Measurements from ENCODE around the gene RMND1.
"Not testable (repeated sequence)": the region's sequence is repeated elsewhere in the genome, so short reads cannot be mapped to it uniquely, and the experiment has no call there.

RMND1 gene

GRCh38 chr6:151413372-151414145 lies 38.4 kb downstream of the RMND1 start:
- DNase-seq = no peak

DNA sequence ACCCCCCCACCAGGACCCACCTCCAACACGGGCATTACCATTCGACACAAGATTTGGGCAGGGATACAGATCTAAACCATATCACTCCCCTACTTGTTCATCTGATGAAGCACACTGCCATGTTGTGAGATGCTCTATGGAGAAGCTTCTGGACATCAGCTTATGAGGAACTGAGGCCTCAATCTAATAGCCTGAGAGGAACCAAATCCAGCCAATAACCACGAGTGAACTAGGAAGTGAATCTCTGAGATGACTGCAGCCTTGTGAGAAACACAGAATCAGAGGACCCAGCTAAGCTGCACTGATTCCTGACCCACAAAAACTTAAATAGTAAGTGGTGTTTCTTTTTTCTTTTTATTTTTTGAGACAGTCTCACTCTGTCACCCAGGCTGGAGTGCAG lies 39.0 kb downstream of the RMND1 start:
- no peak for DNase-seq

- DNase-seq = no peak
Measured at GRCh38 chr6:151409679-151410078, 42.2 kb downstream of the RMND1 start.

DNA sequence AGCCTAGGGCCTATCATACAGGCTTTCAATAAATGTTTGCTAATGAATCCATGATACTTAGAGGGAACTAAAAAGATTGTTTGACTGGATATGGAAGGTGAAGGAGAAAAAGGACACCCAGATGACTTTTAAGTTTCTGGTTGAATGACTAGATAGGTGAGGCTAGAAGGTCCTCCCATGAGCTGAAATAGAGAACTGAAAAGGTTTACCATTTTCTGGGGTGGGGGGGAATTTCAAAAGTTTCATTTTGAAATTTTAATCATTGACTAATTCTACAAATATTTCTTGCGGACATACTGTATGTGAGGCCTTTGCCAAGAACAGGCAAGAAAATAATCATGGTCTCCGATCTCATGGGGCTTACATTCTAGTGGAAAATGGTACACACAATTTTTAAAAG lies 42.7 kb downstream of the RMND1 start:
- no peak for DNase-seq

DNA sequence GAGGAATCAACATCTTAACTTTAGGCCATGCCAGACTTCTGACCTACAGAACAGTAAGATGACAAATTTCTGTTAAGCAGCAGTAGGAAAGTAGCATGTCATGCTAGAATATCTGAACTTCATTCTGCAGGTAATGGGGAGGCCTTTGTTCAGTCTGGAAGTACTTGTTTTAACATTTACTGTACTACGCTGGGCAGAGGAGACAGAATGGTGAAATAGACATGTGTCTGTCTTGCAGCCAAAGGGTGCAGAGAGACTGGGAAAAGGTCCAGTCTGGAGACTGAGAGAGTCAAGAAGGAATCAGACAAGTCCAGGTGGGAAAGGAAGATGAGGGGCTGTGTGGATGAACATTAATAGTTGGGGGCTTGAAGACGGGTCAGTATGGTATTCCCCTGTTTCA lies 43.1 kb downstream of the RMND1 start:
- no peak for DNase-seq

DNA sequence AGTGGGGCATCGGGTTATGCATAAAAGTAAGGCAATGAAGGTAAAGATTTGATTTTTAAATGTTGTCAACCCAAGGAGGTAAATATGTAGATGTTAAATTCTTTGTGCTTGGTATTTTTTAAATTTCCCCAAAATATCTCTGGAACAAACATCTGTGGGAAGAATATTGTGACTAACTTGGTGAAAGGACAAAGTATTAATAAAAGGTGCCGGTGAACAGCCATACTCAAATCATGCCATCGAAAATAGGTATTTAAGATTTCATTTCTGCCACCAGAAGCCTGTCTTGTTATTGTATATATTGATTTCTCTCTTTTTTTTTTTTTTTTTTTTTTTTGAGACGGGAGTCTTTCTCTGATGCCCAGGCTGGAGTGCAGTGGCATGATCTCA lies 48.0 kb downstream of the RMND1 start:
- DNase-seq = no peak

DNA sequence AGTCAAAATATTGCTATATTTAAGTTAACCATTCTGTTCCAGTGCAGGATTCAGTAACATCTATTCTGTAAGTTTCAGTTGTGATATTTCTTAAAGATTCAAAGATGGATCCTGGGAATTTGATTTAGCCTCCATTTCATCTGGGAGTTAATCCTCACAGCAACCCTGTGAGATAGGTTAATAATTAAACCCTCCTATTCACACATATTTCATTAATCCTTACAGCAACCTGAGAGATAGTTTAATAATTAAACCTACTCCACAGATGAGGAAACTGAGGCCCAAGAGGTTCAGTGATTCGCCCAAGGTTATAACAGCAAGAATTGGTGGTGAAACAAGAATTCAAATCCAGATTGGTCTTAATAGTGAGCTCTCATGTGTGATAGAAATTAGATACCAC lies 49.7 kb downstream of the RMND1 start:
- DNase-seq = no peak

GRCh38 chr6:151400473-151400872 lies 51.5 kb downstream of the RMND1 start:
- no peak for DNase-seq

GRCh38 chr6:151399679-151400078 lies 52.2 kb downstream of the RMND1 start:
- DNase-seq = no peak

DNA sequence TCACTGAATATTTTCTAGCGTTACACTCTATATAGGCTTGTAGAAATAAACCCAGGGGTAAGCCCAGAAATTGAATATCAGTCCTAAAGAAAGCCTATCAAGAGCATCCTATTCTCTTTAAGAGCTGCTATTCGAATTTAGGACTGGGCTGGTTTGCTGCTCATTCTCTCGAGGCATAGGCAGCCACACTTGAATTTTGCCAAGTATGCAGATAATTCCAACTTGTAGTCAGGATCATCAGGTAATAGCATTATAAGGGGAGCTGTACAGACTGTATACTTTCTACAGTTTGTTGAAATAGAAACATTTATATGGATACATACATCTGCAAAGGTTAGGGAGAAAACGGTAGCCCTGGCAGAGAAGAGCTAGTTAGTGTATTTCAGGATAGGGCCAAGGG lies 58.5 kb downstream of the RMND1 start:
- DNase-seq = no peak

DNA sequence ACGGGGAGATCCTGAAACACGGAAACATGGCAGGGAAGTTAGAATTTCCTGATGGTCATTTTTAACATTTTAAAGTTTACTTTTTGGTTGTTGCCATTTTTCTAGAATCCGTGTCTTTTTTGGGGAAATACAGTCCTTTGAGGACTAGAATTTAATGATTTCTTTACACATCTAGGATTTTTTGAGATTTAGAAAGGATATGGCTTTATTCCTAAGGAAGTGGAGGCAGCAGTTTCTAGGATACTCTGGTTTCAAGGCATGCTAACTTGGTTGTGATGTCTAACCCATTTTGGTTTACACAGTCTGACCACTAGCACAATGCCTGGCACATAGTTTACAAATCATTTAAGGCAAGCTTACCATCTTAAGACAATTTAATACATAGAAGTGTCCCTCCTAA lies 59.5 kb downstream of the RMND1 start:
- DNase-seq = no peak

- peak in 1 of 2 experiments; percentile 64 for DNase-seq
Measured at GRCh38 chr6:151391471-151392413, 60.2 kb downstream of the RMND1 start, which contains the start of gene ZBTB2. Gene ZBTB2 (minus strand): TSS chr6:151391559. CDS start chr6:151373637, 17,922 bp downstream.

DNA sequence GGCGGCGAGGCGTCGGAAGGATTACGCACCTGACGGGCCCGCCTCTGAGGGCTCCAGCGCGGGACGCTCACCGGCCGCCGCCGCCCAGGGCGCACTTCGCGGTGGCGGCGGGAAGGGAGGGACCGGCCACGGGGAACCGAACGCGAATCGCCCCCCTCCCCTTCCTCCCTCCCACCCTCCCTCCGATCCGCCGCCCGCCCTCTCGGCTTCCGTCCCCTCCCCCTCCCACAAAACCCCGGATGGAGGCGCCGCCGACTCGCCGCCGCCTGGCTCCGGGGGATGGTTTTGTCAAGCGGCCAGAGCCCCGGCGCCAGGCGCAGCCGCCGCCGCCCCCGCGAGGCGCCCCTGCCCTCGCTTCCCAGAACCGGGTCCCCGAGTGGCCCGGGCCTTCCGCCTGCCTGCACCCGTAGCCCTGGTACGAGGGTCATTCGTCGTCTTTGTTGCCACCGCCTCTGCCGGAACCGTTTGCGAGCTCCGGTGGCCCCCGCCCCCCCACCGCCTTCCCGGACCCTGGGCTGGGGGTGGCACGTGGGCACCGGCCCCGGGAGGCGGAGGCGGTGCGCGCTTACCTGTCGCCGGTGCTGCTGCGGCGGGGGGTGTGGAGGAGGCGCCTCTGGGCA lies 61.0 kb downstream of the RMND1 start:
- DNase-seq = peak; percentile 17 to 51

GRCh38 chr6:151390276-151390850 lies 61.6 kb downstream of the RMND1 start:
- peak; percentile 90 to 98 for DNase-seq

DNA sequence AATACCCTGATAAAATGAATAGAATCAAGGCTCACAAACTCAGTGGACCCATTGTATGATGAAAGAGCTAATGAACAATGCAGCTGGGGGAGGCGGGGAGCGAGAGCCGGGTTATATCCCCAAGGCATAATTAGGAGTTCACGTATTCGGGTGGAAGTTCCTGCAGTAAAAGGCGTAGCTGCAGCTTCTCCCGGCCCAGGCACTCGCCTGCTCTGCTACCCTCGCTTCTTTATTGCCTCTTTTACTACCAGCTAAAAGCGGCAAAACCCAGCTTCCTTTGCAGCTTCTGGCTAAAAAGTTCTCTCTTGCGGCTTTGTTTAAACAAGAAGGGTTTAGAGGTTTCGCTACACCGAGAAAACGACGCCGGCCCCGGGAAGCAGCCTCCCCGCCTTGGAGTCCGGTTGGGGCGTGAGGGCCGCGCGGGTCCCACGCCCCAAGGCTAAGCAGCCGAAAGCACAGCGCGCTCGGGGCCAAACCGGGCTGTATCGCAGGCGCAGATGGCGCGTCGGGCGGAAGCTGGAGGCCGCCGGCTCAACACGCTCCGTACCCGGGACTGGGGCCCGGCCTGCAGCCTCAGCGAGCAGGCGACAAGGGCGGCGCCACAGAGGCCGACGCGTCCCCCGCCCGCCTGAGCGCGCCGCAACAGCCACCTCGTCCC lies 62.2 kb downstream of the RMND1 start:
- DNase-seq = peak in 1 of 2 experiments; percentile 90

DNA sequence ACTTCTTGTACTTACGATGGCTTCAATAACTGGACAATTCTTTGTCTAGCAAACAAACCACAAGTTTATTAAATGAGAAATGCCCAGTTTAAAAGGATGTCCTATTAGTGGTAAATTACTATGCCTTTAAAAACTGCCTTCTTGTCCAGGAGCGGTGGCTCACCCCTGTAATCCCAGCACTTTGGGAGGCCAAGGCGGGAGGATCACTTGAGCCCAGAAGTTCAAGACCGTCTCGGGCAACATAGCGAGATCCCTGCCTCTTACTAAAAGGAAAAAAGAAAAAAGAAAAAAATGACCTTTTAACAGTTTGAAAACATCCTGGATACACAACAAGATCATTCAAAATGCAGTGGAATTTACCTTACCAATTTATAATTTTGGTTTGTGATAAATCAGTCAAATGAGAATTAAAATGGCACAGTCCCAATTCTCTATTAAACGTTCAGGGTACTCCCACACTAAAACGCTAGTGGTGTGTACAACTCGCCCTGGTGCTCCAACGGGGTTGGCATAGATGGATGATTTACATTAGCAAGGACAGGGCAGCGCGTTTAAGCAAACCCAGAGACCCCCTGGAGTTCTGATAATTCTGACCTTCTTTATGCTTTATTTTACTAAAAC lies 62.8 kb downstream of the RMND1 start:
- peak in 1 of 2 experiments; percentile 38 for DNase-seq

DNA sequence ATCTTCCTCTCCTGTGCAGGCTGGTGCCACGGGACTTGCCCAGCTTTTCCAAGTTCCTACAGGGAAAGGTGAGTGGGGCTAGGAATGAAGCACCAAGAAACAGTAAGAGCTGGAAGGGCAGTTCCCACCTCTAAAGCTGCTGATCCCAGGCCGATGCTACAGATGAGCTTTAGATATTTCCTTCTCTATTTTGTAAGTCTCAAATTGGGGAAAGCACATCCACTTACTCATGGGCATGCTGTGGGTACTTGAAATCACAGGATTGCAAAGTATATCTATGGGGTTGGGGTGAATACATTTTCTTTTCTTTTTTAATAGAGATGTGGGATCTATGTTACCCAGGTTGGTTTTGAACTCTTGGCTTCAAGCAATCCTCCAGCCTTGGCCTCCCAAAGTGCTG lies 63.7 kb downstream of the RMND1 start:
- no peak for DNase-seq

- DNase-seq = no peak
Measured at GRCh38 chr6:151387175-151387970, 64.6 kb downstream of the RMND1 start.

GRCh38 chr6:151385177-151385576 lies 66.7 kb downstream of the RMND1 start:
- no peak for DNase-seq

DNA sequence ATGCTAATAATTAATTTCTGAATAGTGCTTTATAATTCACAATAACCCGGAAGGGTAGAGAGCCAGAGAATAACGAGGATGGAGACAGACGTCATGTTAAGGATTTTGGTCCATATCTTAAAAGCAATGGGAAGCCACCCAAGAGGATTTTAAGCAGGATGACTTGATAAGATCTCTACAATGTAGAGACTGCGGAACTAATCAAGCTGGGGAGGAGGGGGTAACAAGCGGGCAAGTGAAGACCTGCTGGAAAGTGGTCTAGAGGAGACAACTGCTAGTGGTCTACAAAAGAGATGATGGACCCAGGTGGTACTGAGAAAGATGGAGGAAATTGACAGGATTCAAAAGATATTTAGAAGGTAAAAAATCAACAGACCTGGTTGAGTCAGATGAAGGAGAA lies 67.8 kb downstream of the RMND1 start:
- DNase-seq = no peak

DNA sequence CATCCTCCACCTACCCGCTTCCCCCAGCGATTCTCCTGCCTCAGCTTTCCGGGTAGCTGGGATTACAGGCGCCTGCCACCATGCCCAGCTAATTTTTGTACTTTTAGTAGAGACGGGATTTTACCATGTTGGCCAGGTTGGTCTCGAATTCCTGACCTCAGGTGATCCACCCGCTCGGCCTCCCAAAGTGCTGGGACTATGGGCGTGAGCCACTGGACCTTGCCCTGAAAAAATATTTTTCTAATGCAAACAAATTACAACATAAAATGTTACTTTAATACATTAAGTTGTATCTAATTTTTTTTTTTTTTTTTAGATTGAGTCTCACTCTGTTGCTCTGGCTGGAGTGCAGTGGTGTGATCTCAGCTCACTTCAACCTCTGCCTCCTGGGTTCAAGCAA lies 69.3 kb downstream of the RMND1 start:
- DNase-seq = not testable (repeated sequence)

Measured in NCI-H446 (cell line).